GM18507 (cell line): ENCODE results near the gene ANTKMT.

Experiments
- DNase-seq: peaks from one replicate; pipeline ENCODE4 v3.0.0; 2011; ENCODE audit warnings: low read depth; ENCODE audit not compliant: insufficient read length; ENCODE audit errors: extremely low spot score
- FAIRE-seq: peaks from 2 replicates; lab custom pipeline; 2011; peaks lifted over from hg19 to GRCh38; lab: Jason Lieb, UNC

Gene ANTKMT

DNA sequence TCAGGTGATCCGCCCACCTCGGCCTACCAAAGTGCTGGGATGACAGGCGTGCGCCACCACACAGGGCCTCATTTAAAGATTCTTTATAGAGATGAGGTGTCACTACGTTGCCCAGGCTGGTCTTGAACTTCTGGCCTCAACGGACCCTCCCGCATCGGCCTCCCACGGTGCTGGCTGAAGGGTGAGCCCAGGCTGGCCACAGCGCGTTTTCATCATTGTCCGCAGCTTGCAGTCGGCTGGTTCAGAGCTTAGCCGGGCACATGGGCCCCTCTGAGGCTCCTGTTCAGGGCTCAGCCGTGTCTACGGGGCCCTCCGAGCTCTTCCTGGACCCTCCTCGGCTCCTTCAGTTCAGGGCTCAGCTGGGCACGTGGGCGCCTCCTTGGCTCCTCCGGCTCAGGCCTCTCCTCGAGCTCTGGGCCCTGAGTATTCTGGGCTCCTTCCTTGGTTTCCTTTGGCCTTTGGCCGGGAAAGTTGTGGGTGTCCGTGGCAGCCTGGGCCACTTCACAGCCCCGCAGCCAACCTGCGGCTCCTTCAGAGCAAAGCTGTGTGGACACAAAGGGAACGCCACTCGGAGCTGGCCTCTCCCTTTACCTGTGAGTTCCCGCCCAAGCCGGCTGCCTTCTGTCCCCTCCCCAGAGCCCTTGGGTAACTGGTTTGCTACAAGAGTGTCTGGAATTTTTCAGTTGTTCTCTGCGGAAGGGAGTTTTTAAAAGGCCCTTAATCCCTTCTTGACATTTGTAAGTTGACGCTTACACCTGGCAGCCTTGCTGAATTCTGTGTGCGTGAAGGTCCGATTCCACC lies 38.4 kb downstream of the ANTKMT start:
- FAIRE-seq (no peak), DNase-seq (no peak)

DNA sequence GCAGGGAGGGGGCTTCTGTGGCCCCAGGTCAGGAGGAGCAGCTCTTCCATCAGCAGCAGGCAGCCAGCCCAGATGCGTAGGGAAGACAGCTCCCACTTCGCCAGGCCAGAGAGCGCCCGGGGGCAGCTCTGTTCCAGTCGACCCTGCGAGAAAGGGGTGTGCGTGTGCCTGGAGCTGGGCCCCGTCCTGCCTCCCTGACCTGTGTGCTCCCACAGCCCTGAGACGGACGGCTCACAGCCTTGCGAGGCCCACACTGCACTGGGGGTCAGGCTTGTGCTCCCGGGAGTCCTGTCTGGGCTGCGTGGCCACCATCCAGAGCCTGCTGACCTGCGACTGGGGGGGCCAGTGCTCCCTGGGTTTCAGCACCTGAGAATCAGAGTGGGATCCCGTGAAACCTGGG lies 39.1 kb downstream of the ANTKMT start:
- DNase-seq: no peak
- FAIRE-seq: no peak

DNA sequence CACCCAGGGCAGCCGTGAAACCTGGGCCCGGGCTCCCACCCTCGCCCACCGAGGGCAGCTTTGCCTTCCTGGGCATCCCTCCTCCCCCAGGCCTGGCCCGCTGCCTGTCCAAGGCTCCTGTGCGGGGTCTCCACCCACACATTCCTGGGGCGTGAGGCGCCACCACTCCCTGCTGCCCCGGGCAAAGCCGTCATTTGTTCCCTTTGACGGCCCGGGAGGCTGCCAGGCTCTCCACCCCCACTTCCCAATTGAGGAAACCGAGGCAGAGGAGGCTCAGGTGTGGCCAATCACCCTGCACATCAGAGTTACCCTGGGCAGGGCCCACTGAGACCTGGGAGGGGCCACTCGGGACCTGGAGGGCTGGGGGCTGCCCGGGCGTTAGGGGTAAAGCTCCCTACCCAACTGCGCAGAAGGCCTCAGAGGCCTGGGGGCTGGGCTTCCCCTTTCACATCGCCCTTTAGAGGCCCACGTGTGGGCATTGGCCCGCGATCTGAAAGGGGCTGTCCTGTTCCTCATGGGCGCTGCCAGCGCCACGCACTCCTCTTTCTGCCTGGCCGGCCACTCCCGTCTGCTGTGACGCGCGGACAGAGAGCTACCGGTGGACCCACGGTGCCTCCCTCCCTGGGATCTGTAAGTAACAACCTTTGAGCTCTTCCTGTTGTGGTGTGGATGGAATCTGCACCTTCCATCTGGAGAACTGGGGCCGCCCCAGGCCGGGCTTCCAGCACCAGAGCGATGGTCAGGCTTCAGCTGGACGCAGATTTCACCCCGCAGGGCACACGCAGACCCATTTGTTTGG lies 39.8 kb downstream of the ANTKMT start, which contains the start of gene MSLN:
Gene MSLN, plus strand, starts transcription at position 190 of the 799 bp plus-strand sequence. CDS start 1,947 bp downstream, outside the sequence.
- FAIRE-seq: no peak
- DNase-seq: no peak

DNA sequence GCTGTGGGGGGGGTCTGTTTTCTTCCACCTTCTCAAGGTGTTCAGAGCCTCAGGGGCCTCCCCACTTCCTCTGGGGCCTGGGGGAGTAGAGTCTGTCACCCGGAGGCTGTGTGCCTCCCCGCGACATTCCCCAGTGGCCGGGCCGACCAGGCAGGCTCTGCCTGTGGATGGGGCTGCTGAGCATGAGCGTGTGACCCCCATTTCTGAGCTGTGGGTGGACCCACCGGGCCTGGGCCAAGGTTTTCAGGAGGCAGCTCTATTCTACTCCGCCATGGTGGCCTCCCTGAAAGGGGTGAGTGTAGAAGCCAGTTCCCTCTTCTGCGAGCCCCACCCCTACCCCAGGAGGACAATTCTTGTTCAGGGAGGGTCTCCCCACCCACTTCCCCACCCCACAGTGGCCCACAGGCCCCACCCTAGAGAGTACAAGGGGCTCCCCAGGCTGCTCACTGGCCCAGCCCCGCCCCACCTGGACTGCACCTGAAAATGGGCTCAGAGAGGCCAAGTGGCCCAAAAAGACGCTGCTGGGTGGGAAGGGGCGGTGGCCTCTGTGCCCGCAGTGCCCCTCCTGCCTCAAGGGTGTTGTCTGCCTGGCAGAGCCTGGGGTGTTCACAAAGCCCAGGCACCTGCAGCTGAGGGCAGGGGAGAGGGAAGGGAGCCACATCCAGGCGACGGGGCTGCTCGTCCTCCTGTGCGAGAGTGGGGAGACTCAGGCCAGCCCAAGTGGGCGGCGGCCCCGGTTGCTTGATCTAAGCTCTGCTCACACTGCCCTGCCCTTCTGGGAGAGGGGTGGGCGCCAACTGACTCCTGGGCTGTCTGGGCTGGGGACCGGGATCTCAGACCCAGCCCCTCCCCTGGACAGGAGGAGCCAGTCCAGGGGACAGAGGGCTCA lies 40.9 kb downstream of the ANTKMT start:
- DNase-seq (no peak), FAIRE-seq (no peak)

DNA sequence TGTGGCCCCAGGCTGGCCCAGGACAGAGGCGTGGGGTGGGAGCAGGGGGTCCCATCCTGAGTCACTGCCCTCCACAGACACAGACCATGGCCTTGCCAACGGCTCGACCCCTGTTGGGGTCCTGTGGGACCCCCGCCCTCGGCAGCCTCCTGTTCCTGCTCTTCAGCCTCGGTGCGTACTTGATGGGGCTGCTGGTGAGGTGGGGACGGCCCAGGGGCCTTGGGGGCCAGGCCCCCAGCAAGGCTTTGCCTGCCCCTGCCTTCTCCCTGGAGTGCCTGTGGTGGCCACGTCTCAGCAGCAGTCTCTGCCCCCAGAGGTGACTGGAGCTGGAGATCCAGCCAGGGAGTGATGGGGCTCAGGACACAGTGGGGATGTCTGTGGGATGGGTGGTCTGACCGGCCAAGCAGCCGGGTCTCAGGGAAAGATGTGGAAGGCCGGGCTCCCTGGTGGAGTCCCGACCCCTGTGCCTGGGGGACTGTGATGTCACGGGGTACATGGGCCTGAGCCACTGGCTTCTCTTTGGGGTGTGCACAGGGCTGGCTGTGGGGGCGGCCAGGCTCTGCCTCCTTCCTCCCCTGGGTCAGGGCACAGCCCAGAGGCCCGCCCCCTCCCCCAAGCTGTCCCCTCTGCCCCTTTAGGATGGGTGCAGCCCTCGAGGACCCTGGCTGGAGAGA lies 41.8 kb downstream of the ANTKMT start:
- FAIRE-seq: no peak
- no peak for DNase-seq

DNA sequence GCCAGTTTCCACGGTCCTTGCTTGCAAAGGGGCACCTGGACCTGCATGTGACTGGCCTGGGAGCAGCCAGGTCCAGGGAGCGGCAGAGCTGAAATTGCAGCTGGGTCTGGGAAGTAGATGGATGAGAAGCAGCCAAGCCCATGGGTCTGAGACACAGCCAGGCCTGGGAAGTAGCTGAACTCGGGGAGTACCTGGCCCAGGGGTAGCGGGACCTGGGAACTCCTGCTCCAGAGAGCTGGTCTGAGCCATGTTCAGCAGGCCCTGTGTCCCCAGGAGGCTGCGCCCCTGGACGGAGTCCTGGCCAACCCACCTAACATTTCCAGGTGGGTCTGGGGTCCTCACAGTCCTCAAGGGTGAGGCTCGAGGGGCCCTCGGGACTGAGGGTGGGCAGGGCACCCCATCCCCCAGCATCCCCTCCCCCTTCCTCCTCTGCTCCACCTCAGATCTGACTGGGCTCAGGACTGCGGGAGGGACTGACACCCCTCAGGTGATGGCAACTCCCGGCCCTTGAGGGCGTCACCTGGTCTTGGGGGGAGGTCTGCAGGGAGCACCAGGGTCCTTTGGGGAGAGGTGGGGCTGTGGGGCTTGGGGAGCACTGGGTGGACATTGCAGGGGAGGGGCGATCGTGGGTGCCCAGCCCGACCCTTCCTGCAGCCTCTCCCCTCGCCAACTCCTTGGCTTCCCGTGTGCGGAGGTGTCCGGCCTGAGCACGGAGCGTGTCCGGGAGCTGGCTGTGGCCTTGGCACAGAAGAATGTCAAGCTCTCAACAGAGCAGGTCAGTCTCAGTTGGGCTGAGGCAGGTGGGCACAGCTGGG lies 42.6 kb downstream of the ANTKMT start:
- DNase-seq (no peak), FAIRE-seq (no peak)

DNA sequence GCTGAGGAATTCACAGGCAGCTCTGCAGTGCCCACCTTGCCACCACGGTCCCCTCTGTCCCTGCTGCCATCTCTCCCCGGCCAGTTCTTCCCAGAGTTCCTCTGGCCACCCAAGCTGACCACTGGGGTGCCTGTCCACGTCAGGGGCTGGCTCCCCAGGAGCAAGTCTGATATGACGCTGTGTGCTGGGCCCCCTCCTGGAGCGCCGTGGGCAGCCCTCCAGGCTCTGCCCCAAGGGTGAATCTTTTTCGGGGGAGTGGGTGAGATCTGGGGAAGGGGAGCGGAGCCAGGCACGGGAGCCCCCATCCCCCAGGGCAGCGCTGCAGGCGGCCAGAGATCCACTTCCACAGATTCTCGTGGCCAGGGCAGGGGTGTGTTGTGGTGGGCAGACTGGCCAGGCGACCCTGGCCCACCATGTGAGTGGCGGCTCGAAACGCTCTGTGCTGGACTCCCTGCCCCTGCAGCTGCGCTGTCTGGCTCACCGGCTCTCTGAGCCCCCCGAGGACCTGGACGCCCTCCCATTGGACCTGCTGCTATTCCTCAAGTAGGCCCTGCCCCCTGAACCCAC lies 43.3 kb downstream of the ANTKMT start:
- DNase-seq (no peak), FAIRE-seq (no peak)

DNA sequence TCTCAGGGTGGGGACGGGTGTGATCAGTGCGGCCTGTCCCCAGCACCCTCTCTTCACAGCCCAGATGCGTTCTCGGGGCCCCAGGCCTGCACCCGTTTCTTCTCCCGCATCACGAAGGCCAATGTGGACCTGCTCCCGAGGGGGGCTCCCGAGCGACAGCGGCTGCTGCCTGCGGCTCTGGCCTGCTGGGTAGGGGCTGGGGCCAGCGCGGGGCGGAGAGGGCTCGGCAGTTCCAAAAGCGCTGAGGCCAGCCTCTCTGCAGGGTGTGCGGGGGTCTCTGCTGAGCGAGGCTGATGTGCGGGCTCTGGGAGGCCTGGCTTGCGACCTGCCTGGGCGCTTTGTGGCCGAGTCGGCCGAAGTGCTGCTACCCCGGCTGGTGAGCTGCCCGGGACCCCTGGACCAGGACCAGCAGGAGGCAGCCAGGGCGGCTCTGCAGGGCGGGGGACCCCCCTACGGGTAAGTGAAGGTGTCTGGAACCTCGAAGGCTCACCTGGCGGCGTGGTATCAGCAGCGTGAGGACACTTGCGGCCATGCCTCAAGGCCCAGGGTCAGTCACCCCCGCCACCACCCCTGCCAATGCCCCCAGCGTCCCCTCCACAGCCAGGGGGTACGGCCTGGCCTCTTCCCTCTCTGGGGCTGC lies 44.0 kb downstream of the ANTKMT start:
- FAIRE-seq (no peak), DNase-seq (no peak)

DNA sequence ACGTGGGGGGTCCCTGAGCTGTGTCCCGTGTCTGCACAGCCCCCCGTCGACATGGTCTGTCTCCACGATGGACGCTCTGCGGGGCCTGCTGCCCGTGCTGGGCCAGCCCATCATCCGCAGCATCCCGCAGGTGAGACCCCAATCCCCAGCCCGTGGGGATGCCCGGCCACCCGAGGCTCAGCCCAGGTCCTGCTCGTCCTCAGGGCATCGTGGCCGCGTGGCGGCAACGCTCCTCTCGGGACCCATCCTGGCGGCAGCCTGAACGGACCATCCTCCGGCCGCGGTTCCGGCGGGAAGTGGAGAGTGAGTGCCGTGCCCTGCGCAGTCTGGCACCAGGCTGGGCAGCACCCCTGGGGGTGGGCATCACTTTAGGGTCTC lies 44.5 kb downstream of the ANTKMT start:
- no peak for DNase-seq
- FAIRE-seq: no peak

DNA sequence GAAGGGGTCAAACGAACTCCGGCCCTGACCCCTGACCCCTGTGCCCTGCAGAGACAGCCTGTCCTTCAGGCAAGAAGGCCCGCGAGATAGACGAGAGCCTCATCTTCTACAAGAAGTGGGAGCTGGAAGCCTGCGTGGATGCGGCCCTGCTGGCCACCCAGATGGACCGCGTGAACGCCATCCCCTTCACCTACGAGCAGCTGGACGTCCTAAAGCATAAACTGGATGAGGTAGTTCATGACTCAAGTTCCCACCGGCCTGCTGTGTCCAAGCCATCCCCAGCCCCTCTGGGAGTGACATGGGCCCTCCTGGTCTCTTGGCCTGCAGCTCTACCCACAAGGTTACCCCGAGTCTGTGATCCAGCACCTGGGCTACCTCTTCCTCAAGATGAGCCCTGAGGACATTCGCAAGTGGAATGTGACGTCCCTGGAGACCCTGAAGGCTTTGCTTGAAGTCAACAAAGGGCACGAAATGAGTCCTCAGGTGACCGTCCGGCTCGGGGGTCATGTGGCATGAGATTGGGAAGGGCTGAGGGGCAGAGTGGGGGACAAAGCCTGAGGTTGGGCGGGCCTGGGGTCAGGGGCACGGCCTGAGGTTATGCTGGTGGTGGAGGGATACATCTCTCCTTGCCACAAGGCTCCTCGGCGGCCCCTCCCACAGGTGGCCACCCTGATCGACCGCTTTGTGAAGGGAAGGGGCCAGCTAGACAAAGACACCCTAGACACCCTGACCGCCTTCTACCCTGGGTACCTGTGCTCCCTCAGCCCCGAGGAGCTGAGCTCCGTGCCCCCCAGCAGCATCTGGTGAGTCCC lies 45.3 kb downstream of the ANTKMT start:
- DNase-seq (no peak), FAIRE-seq (no peak)

DNA sequence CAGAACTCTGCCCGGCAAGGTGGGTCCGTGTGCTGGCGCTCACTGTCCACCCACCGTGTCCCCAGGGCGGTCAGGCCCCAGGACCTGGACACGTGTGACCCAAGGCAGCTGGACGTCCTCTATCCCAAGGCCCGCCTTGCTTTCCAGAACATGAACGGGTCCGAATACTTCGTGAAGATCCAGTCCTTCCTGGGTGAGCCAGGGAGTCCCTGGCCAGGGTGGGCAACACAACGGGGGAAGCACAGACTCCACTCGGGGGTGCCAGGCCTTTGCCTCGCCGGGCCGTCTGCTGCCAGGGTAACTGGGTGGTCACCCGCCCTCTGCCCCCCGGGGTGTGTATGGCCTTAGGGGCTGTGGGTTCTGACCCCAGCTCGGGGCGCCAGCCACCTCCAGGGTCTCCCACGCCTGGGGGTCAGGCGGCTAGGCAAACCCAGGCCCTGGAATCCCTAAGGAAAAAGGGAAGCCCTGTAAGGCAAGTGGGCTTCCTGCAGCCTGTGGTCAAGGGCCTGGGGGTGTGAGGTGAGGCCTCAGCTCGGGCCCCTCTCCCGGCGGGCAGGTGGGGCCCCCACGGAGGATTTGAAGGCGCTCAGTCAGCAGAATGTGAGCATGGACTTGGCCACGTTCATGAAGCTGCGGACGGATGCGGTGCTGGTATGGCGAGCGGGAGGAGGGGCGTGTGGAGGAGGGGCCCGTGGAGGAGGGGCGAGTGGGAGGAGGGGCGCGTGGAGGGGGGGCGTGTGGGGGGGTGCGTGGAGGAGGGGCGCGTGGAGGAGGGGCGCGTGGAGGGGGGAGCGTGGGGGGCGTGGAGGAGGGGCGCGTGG lies 46.1 kb downstream of the ANTKMT start:
- no peak for FAIRE-seq

DNA sequence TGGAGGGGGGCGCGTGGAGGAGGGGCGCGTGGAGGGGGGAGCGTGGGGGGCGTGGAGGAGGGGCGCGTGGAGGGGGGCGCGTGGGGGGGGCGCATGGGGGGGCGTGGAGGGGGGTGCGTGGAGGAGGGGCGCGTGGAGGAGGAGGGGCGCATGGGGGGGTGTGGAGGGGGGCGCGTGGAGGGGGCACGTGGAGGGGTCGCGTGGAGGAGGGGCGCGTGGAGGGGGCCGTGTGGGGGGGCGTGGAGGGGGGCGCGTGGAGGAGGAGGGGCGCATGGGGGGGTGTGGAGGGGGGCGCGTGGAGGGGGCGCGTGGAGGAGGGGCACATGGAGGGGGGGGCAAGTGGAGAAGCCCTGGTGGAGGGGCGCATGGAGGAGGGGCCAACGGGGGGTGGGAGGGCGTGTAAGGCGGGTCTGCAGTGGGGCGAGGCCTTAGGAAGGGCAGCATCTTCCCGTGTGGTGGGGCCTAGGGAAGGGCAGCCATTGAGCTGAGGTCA lies 46.8 kb downstream of the ANTKMT start:
- no peak for FAIRE-seq
- DNase-seq: no peak

More for the DNA sequence above, 46.1 kb downstream of the ANTKMT start:
- no peak for DNase-seq

DNA sequence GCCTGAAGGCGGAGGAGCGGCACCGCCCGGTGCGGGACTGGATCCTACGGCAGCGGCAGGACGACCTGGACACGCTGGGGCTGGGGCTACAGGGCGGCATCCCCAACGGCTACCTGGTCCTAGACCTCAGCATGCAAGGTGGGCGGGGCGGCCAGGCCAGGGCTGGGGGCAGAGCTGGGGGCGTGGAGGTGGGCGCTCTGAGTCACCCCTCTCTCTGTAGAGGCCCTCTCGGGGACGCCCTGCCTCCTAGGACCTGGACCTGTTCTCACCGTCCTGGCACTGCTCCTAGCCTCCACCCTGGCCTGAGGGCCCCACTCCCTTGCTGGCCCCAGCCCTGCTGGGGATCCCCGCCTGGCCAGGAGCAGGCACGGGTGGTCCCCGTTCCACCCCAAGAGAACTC lies 47.5 kb downstream of the ANTKMT start:
- FAIRE-seq (no peak), DNase-seq (no peak)

DNA sequence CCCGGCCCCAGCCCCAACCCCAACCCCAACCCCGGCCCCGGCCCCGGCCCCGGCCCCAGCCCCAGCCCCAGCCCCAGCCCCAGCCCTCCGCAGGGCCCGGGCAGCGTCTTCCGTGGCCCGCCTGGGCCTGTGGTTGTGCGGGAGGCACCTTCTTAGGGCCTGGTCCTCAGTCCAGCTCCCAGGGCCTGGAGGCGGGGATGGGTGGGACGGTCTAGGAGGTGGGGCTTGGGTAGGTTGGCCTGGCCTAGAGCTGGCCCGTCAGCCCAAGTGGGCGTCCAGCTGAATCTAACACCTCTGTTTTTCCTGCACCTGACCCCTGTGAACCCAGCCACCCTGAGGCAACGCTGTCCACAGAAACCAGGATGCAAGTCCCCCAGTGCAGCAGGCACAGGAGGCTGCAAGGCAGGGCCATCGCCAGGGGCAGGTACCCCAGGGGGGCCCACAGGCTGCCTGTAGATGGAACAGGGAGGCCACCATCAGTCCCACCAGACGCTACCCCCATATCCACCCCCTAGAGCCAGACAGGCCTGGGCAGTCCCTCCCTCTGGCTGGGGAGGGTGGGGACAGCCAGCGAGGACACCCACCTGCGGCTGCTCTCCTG lies 48.3 kb downstream of the ANTKMT start:
- FAIRE-seq: no peak
- DNase-seq: no peak

DNA sequence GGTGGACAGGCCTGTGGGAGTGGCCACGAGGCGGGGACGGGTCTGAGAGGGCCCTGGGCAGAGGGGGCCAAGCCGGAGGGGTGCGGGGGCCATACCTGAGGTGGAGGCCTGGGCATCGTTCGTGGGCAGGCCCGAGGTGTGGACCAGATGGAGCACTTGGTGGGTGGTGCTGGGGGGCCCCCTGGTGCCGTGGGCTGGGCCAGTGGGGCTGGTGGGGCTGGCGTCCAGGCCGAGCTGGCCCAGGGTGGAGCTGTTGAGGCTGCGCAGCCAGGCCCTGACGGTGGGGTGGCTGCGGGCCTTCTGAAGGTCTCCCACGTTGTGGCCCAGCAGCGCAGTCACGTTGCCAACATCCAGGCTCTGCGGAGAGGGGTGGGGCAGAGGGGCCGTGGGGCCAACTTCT lies 49.0 kb downstream of the ANTKMT start:
- FAIRE-seq (no peak), DNase-seq (no peak)

DNA sequence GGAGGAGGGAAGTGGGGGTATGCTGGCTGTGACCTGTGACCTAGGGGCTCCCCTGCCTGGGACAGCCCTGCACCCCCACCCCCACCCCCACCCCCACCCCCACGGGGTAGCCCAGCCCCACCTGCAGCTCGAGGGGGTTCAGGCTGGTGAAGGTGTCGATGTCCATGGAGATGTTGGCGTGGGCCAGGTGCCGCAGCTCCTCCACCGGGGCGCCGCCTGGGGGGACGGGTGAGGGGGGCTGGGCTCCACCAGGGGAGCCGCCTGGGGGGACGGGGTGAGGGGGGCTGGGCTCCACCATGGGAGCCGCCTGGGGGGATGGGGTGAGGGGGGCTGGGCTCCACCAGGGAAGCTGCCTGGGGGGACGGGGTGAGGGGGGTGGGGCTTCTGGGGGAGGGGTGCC lies 49.5 kb downstream of the ANTKMT start:
- FAIRE-seq: no peak
- DNase-seq: no peak
